ENCODE data around the gene ADISSP.

ADISSP gene

GRCh38 chr20:3781153-3781910, 13.8 kb upstream of the ADISSP start, which contains the start of gene SPEF1:
Gene SPEF1, minus strand, starts transcription at chr20:3781448. Its CDS starts 161 bp downstream, at chr20:3781287.
- no peak for DNase-seq (ENCODE audit: low read depth in 4 of 4, low spot score in 1 of 4)

- DNase-seq (ENCODE audit: low read depth in 4 of 4, low spot score in 1 of 4) = no peak
Observed at GRCh38 chr20:3778976-3779375, 11.4 kb upstream of the ADISSP start.

GRCh38 chr20:3777716-3778629, 10.4 kb upstream of the ADISSP start:
- peak in 1 of 4 experiments; percentile 34 for DNase-seq (ENCODE audit: low read depth in 4 of 4, low spot score in 1 of 4)

GRCh38 chr20:3777381-3777715, 9.8 kb upstream of the ADISSP start:
- no peak for DNase-seq (ENCODE audit: low read depth in 4 of 4, low spot score in 1 of 4)

GRCh38 chr20:3775457-3776108, 8.0 kb upstream of the ADISSP start:
- no peak for DNase-seq (ENCODE audit: low read depth in 4 of 4, low spot score in 1 of 4)

- DNase-seq (ENCODE audit: low read depth in 4 of 4, low spot score in 1 of 4) = no peak
Observed at GRCh38 chr20:3771552-3772058, 4.1 kb upstream of the ADISSP start.

GRCh38 chr20:3768342-3769130, 983 bp upstream of the ADISSP start:
- peak in 3 of 4 experiments; percentile 64 to 74 (median 65) for DNase-seq (ENCODE audit: low read depth in 4 of 4, low spot score in 1 of 4)

- no peak for DNase-seq (ENCODE audit: low read depth in 4 of 4, low spot score in 1 of 4)
Observed at GRCh38 chr20:3767110-3767426, 485 bp downstream of the ADISSP start.

GRCh38 chr20:3766422-3767109, 987 bp downstream of the ADISSP start:
- no peak for DNase-seq (ENCODE audit: low read depth in 4 of 4, low spot score in 1 of 4)

- no peak for DNase-seq (ENCODE audit: low read depth in 4 of 4, low spot score in 1 of 4)
Observed at GRCh38 chr20:3765171-3765882, 2.2 kb downstream of the ADISSP start.

- no peak for DNase-seq (ENCODE audit: low read depth in 4 of 4, low spot score in 1 of 4)
Observed at GRCh38 chr20:3764659-3765058, 2.9 kb downstream of the ADISSP start.

- DNase-seq (ENCODE audit: low read depth in 4 of 4, low spot score in 1 of 4) = no peak
Observed at GRCh38 chr20:3763671-3764601, 3.6 kb downstream of the ADISSP start.

- DNase-seq (ENCODE audit: low read depth in 4 of 4, low spot score in 1 of 4) = no peak
Observed at GRCh38 chr20:3760655-3761348, 6.8 kb downstream of the ADISSP start.

- DNase-seq (ENCODE audit: low read depth in 4 of 4, low spot score in 1 of 4) = no peak
Observed at GRCh38 chr20:3759884-3760283, 7.7 kb downstream of the ADISSP start.

GRCh38 chr20:3759316-3759823, 8.2 kb downstream of the ADISSP start:
- no peak for DNase-seq (ENCODE audit: low read depth in 4 of 4, low spot score in 1 of 4)

- no peak for DNase-seq (ENCODE audit: low read depth in 4 of 4, low spot score in 1 of 4)
Observed at GRCh38 chr20:3758566-3758965, 9.0 kb downstream of the ADISSP start.

- no peak for DNase-seq (ENCODE audit: low read depth in 4 of 4, low spot score in 1 of 4)
Observed at GRCh38 chr20:3757268-3757667, 10.3 kb downstream of the ADISSP start.

All from stimulated activated CD4-positive, alpha-beta T cell treated with anti-CD3 and anti-CD28 coated beads, Interleukin-1b, Interleukin-23, amount 100 ng/mL, for 24 hours (primary cell).